Uterus (tissue), 2 donors: Measurements from ENCODE around the gene OTOG.

Experiments
- CTCF ChIP-seq, 4 experiments: fragments of 200-600 bp in 2 of 4; fragments of 450-650 bp in 2 of 4; sonication (generic) in 2 of 4; IDR thresholded peaks; one replicate each; pipeline ENCODE4 v1.5.1; 2016 to 2019; ENCODE audit warnings: antibody characterized with exemption in 4 of 4, mild to moderate bottlenecking in 2 of 4, moderate library complexity in 1 of 4
- POLR2A ChIP-seq, 2 donors: fragments of 450-650 bp; IDR thresholded peaks; one replicate each; pipeline ENCODE4 v1.6.1; 2016; ENCODE audit warnings: antibody characterized with exemption in 2 of 2, mild to moderate bottlenecking in 1 of 2, moderate library complexity in 1 of 2

GRCh38 chr11:17552041-17552355 is 4.9 kb downstream of the OTOG start:
- TF ChIP-seq CTCF (IDR thresholded peaks at IDR 0.05) (no peak), POLR2A (IDR thresholded peaks at IDR 0.05) (no peak)
